Brain microvascular endothelial cell (primary cell): Measurements from ENCODE around the gene LRRC28.

Experiments
- DNase-seq: peaks from one replicate; pipeline ENCODE4 v3.0.0-alpha.2; 2020
- H3K27ac ChIP-seq: fragments of 250-450 bp; sonication (Bioruptor Pico); 2 replicates; pipeline ENCODE4 v1.5.1; 2020; ENCODE audit warnings: mild to moderate bottlenecking, moderate library complexity
- H3K27me3 ChIP-seq: fragments of 250-450 bp; sonication (Bioruptor Pico); replicated peaks from 2 replicates; pipeline ENCODE4 v1.5.1; 2020; ENCODE audit warnings: mild to moderate bottlenecking
- H3K36me3 ChIP-seq: fragments of 250-450 bp; sonication (Bioruptor Pico); replicated peaks from 2 replicates; pipeline ENCODE4 v1.5.1; 2020; ENCODE audit warnings: mild to moderate bottlenecking
- H3K4me3 ChIP-seq: 2 replicates; pipeline ENCODE4 v1.5.1; 2011; ENCODE audit warnings: low read depth, mild to moderate bottlenecking, control low read depth, low read length, moderate library complexity
- CTCF ChIP-seq: IDR thresholded peaks from 2 replicates; pipeline ENCODE4 v1.5.1; 2011; ENCODE audit warnings: low read depth, mild to moderate bottlenecking, moderate library complexity, low read length, control low read depth, inconsistent platforms; ENCODE audit errors: missing control alignments
- in situ Hi-C: cut with HindIII; loops from 2 replicates; pipeline ENCODE4 v1.10.0; 2017; ENCODE audit warnings: low sequenced_read_pairs, low pct_ligation_motif_present

LRRC28 gene

GRCh38 chr15:99283717-99284116, 32.4 kb downstream of the LRRC28 start:
- no peak overlapping the region for H3K4me3 ChIP-seq
- TF ChIP-seq CTCF = no peak
- no peak overlapping the region for H3K27ac ChIP-seq
- no peaks in the 10 kb centered on the region for H3K36me3 ChIP-seq
- in situ Hi-C loops = loop anchor here (25.0 kb wide), 1 partner anchor 429 kb away; no protein-coding TSS in a partner anchor
- no peaks in the 10 kb centered on the region for H3K27me3 ChIP-seq
- DNase-seq = no peak

DNA sequence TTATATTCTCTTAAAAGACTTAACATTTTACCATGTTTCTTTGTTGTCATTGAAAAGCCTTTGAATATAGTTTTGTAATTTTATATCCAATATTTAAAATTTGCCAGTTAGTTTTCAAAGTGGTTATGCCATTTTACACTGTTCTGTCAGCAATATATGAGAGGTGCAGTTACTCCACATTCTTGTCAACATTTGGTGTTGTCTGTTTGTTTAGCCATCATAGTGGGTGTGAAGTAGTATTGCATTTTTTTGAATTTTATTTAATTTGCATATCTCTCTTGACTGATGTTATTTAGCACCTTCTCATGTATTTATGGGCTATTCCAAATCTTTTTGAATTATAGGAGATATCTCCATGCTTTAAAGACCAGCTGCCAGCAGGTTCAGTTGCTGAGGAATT, 40.4 kb downstream of the LRRC28 start:
- Histone ChIP-seq H3K27me3 (no peaks in the 10 kb centered on the region), H3K36me3 (no peaks in the 10 kb centered on the region), H3K4me3 (no peak overlapping the region), H3K27ac (no peak overlapping the region)
- in situ Hi-C loops = loop anchor here (25.0 kb wide), 1 partner anchor 421 kb away; no protein-coding TSS in a partner anchor
- TF ChIP-seq CTCF = no peak
- no peak for DNase-seq

- no peak for DNase-seq
- no peaks in the 10 kb centered on the region for H3K36me3 ChIP-seq
- H3K27me3 ChIP-seq = no peaks in the 10 kb centered on the region
- H3K27ac ChIP-seq = no peak overlapping the region
- H3K4me3 ChIP-seq = no peak overlapping the region
- TF ChIP-seq CTCF = no peak
- in situ Hi-C loops = loop anchor here (25.0 kb wide), 1 partner anchor 416 kb away; no protein-coding TSS in a partner anchor
These were observed 44.6 kb downstream of the LRRC28 start for GRCh38 chr15:99295840-99296239.

DNA sequence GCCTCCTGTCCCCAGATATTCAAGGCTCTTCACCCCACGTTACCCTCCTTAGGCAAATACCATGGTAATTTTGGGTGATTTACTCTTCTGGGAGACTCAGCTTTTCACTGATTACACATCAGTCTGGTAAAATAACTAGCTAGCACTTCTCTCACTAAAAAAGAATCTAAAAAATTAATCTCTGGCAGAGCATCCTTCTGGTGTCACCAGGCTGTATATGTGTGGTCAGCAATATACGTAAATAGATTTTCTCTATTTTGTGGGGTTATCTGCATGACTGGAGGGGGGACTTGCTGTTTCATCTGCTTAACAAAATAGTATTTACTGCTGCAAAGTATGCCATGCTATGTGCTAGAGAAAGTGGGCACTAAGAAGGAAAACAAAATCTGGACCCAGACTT, 45.1 kb downstream of the LRRC28 start:
- DNase-seq = no peak
- H3K36me3 ChIP-seq = no peaks in the 10 kb centered on the region
- no peak overlapping the region for H3K27ac ChIP-seq
- in situ Hi-C loops = loop anchor here (25.0 kb wide), 1 partner anchor 416 kb away; no protein-coding TSS in a partner anchor
- H3K27me3 ChIP-seq = no peaks in the 10 kb centered on the region
- H3K4me3 ChIP-seq = no peak overlapping the region
- no peak for TF ChIP-seq CTCF

DNA sequence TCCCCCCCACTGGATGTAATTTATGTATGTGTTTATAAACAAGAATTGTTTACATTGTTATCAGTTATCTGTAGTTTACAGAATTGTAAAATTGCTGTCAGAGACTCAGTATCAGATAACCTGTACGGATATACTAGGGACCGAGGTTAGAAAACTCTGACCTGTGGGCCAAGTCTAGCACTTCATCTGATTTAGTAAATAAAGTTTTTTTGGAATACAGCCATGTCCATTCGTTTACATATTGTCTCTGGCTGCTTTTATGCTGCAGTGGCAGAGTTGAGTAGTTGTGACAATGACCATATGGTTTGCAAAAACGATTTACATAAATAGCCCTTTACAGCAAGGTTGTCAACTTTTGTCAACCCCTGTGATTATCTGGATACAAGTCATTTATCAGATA, 52.6 kb downstream of the LRRC28 start:
- in situ Hi-C loops = no loop called here
- DNase-seq = no peak
- no peak overlapping the region for H3K4me3 ChIP-seq
- no peaks in the 10 kb centered on the region for H3K36me3 ChIP-seq
- no peaks in the 10 kb centered on the region for H3K27me3 ChIP-seq
- no peak for TF ChIP-seq CTCF
- no peak overlapping the region for H3K27ac ChIP-seq
